ENCODE results near the gene TMED1. TPM values are rescaled to one million over a fixed set of nuclear protein-coding genes. Genes with fewer than 3 reads are reported as not detected.
"Not testable (repeated sequence)": the region's sequence is repeated elsewhere in the genome, so short reads cannot be mapped to it uniquely, and the experiment has no call there.

The TMED1 gene
- 10 to 100 TPM in 1 of 2 experiments, 1 to 10 TPM in 1; 8.6 to 11.8 TPM for total RNA-seq

DNA sequence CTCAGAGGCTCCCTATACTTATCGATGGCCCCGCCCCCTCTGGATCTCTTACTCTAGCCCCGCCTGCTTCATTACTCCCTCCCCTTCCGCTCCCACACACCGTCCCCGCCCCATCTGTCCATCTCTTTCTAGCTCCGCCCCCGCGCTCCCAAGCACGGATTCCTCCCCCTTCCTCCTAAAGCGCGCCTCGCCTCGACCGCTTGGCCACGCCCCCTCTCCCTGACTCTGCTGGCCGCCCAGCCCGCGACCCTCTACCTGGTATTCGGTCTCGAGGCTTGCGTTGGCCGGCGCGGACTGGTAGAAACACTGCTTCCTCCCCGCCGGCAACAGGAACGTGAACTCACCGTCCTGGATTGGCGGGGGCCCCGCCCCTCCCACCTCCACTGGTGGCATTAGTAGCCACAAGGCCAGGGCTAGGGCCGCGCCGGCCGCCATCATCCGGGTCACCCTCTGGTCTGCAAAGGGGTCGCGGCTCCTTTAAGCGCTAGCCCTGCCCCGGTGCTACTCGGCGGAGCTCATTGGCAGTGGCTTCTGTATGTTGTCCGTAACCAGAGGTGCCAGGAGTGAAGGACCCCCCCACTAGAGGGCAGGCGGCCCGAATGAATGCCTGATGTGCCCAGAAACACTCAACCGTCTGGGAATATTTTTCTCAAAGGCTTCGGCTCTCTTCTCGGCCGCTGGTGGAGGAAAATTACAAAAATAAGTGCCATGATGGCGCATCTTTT lies at the start of gene TMED1:
Gene TMED1 (minus strand): TSS at position 459 of the 725 bp plus-strand sequence. CDS start 21 bp downstream, at position 438.
- peak; percentile 90 for ATAC-seq (ENCODE audit: low read depth)
- DNase-seq, result peak; percentile 92
- Mint-ChIP-seq H3K9me3 (peaks cover 8% of the 10 kb centered on the region), H3K27me3 (peaks cover 4% of the 10 kb centered on the region), H3K27ac (peak within 1 kb of the TSS; percentile 98), H3K4me3 (peak within 1 kb of the TSS; percentile 90), H3K36me3 (peaks cover 4% of the 10 kb centered on the region), H3K4me1 (peaks cover 14% of the 10 kb centered on the region)
- POLR2A ChIA-PET, result interaction anchor here (0.6 to 2.2 kb wide), 20 partner anchors 9 to 1008 kb away, joined by 3 to 26 read pairs (median 4); partner anchors contain the start of genes DNM2, QTRT1 and UBL5

DNA sequence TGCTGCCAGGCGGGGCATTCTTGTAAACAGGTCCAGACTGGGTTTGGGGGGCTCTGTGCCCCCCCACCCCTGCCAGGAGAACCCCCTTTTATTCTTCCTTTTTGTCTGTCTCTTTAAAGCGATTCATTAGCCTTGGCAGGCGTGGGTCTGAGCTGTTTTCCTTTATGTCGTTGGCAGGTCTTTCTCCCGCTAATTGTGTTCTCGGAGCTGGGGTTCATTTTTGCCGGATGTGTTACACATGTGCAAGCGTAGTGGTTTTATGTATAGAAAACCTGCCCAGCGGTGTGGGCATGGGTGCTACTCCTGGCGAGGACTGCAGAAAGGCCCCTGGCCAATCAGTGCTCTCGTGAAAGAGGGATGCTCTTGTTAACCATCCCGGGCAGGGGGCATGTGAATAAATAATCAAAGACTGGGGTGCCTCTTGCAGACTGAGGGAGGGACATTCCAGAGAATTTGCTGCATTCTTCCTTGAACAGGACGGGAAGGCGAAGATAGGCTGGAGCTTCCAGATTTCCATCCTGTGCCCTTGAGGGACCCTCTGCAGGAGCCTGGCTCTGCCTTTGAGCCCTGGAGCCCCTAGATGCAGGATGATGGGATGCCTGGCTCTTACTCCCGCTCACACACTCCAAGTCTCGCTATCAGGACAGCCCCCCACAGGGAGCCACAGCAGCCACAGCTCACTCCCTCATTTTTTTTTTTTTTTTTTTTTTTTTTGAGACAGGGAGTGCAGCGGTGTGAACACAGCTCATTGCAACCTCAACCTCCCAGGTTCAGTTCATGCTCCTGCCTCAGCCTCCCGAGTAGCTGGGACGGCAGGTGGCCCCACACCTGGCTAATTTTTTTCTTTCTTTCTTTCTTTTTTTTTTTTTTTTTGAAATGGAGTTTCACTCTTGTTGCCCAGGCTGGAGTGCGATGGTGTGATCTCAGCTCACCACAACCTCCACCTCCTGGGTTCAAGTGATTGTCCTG lies 49.5 kb upstream of the TMED1 start:
- DNase-seq (no peak), ATAC-seq (ENCODE audit: low read depth) (no peak)
- H3K27me3 Mint-ChIP-seq, result no peaks in the 10 kb centered on the region
- H3K36me3 Mint-ChIP-seq, result no peaks in the 10 kb centered on the region
- no peak overlapping the region for H3K27ac Mint-ChIP-seq
- H3K4me3 Mint-ChIP-seq, result no peak overlapping the region
- no peaks in the 10 kb centered on the region for H3K9me3 Mint-ChIP-seq
- POLR2A ChIA-PET, result interaction anchor here (0.6 to 0.7 kb wide), 2 partner anchors 27 to 69 kb away, joined by 3 read pairs; no protein-coding TSS in a partner anchor
- peaks cover 5% of the 10 kb centered on the region for H3K4me1 Mint-ChIP-seq

GRCh38 chr19:10884274-10884673 lies 48.3 kb upstream of the TMED1 start:
- POLR2A ChIA-PET, result no interaction called here
- Mint-ChIP-seq H3K27me3 (no peaks in the 10 kb centered on the region), H3K36me3 (no peaks in the 10 kb centered on the region), H3K27ac (no peak overlapping the region), H3K9me3 (no peaks in the 10 kb centered on the region), H3K4me1 (peaks cover 6% of the 10 kb centered on the region), H3K4me3 (no peak overlapping the region)
- no peak for DNase-seq
- ATAC-seq (ENCODE audit: low read depth), result no peak

DNA sequence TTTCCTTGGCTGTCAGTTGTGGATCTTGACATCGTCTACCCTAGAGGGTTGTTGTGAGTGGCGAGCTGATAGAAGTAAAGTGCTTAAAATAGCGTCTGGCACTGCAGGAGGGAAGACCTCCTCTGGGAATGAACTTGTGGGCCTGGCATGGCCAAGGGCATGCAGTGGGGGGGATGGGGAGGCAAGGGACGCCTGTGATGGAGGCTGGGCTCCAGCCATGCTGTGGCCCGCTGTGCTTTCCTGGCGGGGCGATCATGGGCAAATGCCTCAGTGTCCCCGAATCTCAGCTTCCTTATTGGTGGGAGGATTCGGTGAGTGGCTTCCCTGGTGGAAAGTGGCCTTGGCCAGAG lies 46.1 kb upstream of the TMED1 start:
- H3K4me1 Mint-ChIP-seq, result peaks cover 14% of the 10 kb centered on the region
- H3K9me3 Mint-ChIP-seq, result no peaks in the 10 kb centered on the region
- no peaks in the 10 kb centered on the region for H3K36me3 Mint-ChIP-seq
- DNase-seq (no peak), ATAC-seq (ENCODE audit: low read depth) (no peak)
- POLR2A ChIA-PET, result no interaction called here
- H3K27me3 Mint-ChIP-seq, result no peaks in the 10 kb centered on the region
- no peak overlapping the region for H3K4me3 Mint-ChIP-seq
- no peak overlapping the region for H3K27ac Mint-ChIP-seq

- Mint-ChIP-seq H3K27me3 (no peaks in the 10 kb centered on the region), H3K4me1 (peaks cover 17% of the 10 kb centered on the region), H3K36me3 (no peaks in the 10 kb centered on the region), H3K9me3 (no peaks in the 10 kb centered on the region), H3K27ac (no peak overlapping the region), H3K4me3 (no peak overlapping the region)
- DNase-seq (no peak), ATAC-seq (ENCODE audit: low read depth) (no peak)
- POLR2A ChIA-PET, result interaction anchor here (0.6 kb wide), 1 partner anchor 122 kb away, joined by 4 read pairs; no protein-coding TSS in a partner anchor
These were observed 45.5 kb upstream of the TMED1 start for GRCh38 chr19:10881403-10882107.

GRCh38 chr19:10878253-10878652 lies 42.2 kb upstream of the TMED1 start:
- H3K4me1 Mint-ChIP-seq, result peaks cover 23% of the 10 kb centered on the region
- peak overlapping the region; percentile 25 for H3K4me3 Mint-ChIP-seq
- POLR2A ChIA-PET, result no interaction called here

DNA sequence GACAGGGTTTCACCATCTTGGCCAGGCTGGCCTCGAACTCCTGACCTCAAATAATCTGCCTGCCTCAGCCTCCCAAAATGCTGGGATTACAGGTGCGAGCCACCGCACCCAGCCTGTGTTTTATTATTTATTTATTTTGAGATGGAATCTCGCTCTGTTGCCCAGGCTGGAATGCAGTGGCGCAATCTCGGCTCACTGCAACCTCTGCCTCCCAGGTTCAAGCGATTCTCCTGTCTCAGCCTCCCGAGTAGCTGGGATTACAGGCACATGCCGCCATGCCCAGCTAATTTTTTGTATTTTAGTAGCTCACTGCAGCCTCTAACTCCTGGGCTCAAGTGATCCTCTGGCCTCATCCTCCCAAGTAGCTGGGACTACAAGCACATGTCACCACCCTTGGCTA lies 41.6 kb upstream of the TMED1 start:
- H3K4me3 Mint-ChIP-seq; H3K9me3 Mint-ChIP-seq; H3K27me3 Mint-ChIP-seq; ATAC-seq (ENCODE audit: low read depth); DNase-seq; POLR2A ChIA-PET; H3K36me3 Mint-ChIP-seq: not testable (repeated sequence)
- Mint-ChIP-seq H3K27ac (peak overlapping the region; percentile 78), H3K4me1 (peaks cover 27% of the 10 kb centered on the region)

More at GRCh38 chr19:10878253-10878652, 42.2 kb upstream of the TMED1 start:
- H3K9me3 Mint-ChIP-seq, result no peaks in the 10 kb centered on the region
- H3K27me3 Mint-ChIP-seq, result no peaks in the 10 kb centered on the region
- H3K27ac Mint-ChIP-seq, result peak overlapping the region; percentile 78
- no peaks in the 10 kb centered on the region for H3K36me3 Mint-ChIP-seq
- ATAC-seq (ENCODE audit: low read depth) (no peak), DNase-seq (no peak)

GRCh38 chr19:10876459-10877240 lies 40.6 kb upstream of the TMED1 start:
- no peaks in the 10 kb centered on the region for H3K27me3 Mint-ChIP-seq
- POLR2A ChIA-PET, result interaction anchor here (0.6 kb wide), 1 partner anchor 22 kb away, joined by 3 read pairs; no protein-coding TSS in a partner anchor
- peaks cover 1% of the 10 kb centered on the region for H3K36me3 Mint-ChIP-seq
- no peak for DNase-seq
- H3K9me3 Mint-ChIP-seq, result no peaks in the 10 kb centered on the region
- no peak for ATAC-seq (ENCODE audit: low read depth)
- peaks cover 27% of the 10 kb centered on the region for H3K4me1 Mint-ChIP-seq
- H3K27ac Mint-ChIP-seq, result no peak overlapping the region
- H3K4me3 Mint-ChIP-seq, result no peak overlapping the region

DNA sequence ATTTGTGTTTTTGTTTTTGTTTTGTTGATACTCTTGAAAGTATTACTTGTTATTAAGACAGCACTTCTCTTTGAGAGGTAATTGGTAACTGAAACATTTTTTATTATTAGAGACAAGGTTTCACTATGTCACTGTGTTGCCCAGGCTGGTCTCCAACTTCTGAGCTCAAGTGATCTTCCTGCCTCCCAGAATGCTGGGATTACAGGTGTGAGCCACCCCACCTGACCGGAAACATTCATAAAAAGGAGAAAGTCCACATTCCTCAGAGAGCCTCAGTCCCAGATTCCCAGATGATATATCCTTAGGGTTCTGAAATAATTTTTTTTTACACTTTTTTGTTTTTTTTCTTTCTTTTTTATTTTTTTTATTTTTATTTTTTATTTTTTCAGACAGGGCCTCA lies 38.0 kb upstream of the TMED1 start:
- POLR2A ChIA-PET, result interaction anchor here (0.6 kb wide), 1 partner anchor 8 kb away, joined by 3 read pairs; no protein-coding TSS in a partner anchor
- DNase-seq (no peak), ATAC-seq (ENCODE audit: low read depth) (no peak)
- Mint-ChIP-seq H3K27ac (no peak overlapping the region), H3K36me3 (peaks cover 1% of the 10 kb centered on the region), H3K27me3 (no peaks in the 10 kb centered on the region), H3K4me1 (peaks cover 26% of the 10 kb centered on the region), H3K4me3 (peak overlapping the region; percentile 25), H3K9me3 (no peaks in the 10 kb centered on the region)

GRCh38 chr19:10872546-10873107 lies 36.6 kb upstream of the TMED1 start:
- H3K36me3 Mint-ChIP-seq, result peaks cover 1% of the 10 kb centered on the region
- POLR2A ChIA-PET, result interaction anchor here (0.5 to 1.3 kb wide), 4 partner anchors 8 to 306 kb away, joined by 3 to 5 read pairs (median 4); partner anchors contain the start of gene TMED1
- H3K27me3 Mint-ChIP-seq, result no peaks in the 10 kb centered on the region
- peak overlapping the region; percentile 87 for H3K4me3 Mint-ChIP-seq
- peak overlapping the region; percentile 83 for H3K27ac Mint-ChIP-seq
- peaks cover 25% of the 10 kb centered on the region for H3K4me1 Mint-ChIP-seq
- H3K9me3 Mint-ChIP-seq, result no peaks in the 10 kb centered on the region
- ATAC-seq (ENCODE audit: low read depth) (no peak), DNase-seq (no peak)

GRCh38 chr19:10871711-10872545 lies 35.9 kb upstream of the TMED1 start:
- DNase-seq (peak; percentile 70), ATAC-seq (ENCODE audit: low read depth) (peak; percentile 2)
- H3K9me3 Mint-ChIP-seq, result no peaks in the 10 kb centered on the region
- POLR2A ChIA-PET, result interaction anchor here (1.0 to 2.7 kb wide), 6 partner anchors 9 to 503 kb away, joined by 3 to 10 read pairs (median 3); partner anchors contain the start of genes DNM2, SWSAP1 and TMED1
- H3K4me1 Mint-ChIP-seq, result peaks cover 26% of the 10 kb centered on the region
- peak overlapping the region; percentile 87 for H3K4me3 Mint-ChIP-seq
- H3K27me3 Mint-ChIP-seq, result no peaks in the 10 kb centered on the region
- H3K36me3 Mint-ChIP-seq, result peaks cover 1% of the 10 kb centered on the region
- peak overlapping the region; percentile 83 for H3K27ac Mint-ChIP-seq

Measured in activated naive CD8-positive, alpha-beta T cell treated with anti-CD3 and anti-CD28 coated beads, Interleukin-2, amount 10 ng/mL, durations not matched to agents 7 days and 5 days (primary cell).